Fibroblast of lung (primary cell): Measurements from ENCODE around the gene ASTN2. TPM values are rescaled to one million over a fixed set of nuclear protein-coding genes. Genes with fewer than 3 reads are reported as not detected.

ENCODE experiments used
- DNase-seq, 2 donors: peaks; one replicate each; pipeline versions ENCODE4 v3.0.0 to v3.0.0-alpha.2; 2010; ENCODE audit warnings: low read depth in 2 of 2
- H2AFZ ChIP-seq: 2 replicates; pipeline ENCODE4 v1.5.1; 2012; ENCODE audit warnings: low read length, control low read depth, inconsistent platforms
- H3K27ac ChIP-seq: 2 replicates; pipeline ENCODE4 v1.5.1; 2011; ENCODE audit warnings: low read length, control low read depth; ENCODE audit not compliant: insufficient read depth
- H3K27me3 ChIP-seq: 2 replicates; pipeline ENCODE4 v1.5.1; 2011; ENCODE audit warnings: mild to moderate bottlenecking, low read length; ENCODE audit not compliant: control insufficient read depth, insufficient read depth
- H3K36me3 ChIP-seq: 2 replicates; pipeline ENCODE4 v1.5.1; 2011; ENCODE audit warnings: low read length; ENCODE audit not compliant: control insufficient read depth, insufficient read depth
- H3K4me1 ChIP-seq: 2 replicates; pipeline ENCODE4 v1.5.1; 2011; ENCODE audit warnings: low read length; ENCODE audit not compliant: control insufficient read depth, insufficient read depth; ENCODE audit errors: extremely low read depth
- H3K4me2 ChIP-seq: 2 replicates; pipeline ENCODE4 v1.5.1; 2011; ENCODE audit warnings: low read length, control low read depth; ENCODE audit not compliant: insufficient read depth; ENCODE audit errors: extremely low read depth
- H3K4me3 ChIP-seq, 4 experiments: fragments of 200-600 bp in 1 of 4; sonication (generic) in 1 of 4; replicated peaks in 1 of 4; 2 replicates each; pipeline ENCODE4 v1.5.1; 2011 to 2016; ENCODE audit warnings: low read length in 4 of 4, low read depth in 3 of 4, mild to moderate bottlenecking in 3 of 4, control low read depth in 2 of 4, inconsistent platforms in 1 of 4, mixed read lengths in 1 of 4; ENCODE audit not compliant: insufficient read depth in 1 of 4; ENCODE audit errors: control extremely low read depth in 1 of 4
- H3K79me2 ChIP-seq: 2 replicates; pipeline ENCODE4 v1.5.1; 2012; ENCODE audit warnings: mild to moderate bottlenecking, low read length, inconsistent platforms; ENCODE audit not compliant: control insufficient read depth, insufficient read depth
- H3K9ac ChIP-seq: 2 replicates; pipeline ENCODE4 v1.5.1; 2011; ENCODE audit warnings: mild to moderate bottlenecking, low read length, control low read depth; ENCODE audit not compliant: insufficient read depth
- H3K9me3 ChIP-seq: 2 replicates; pipeline ENCODE4 v1.5.1; 2012; ENCODE audit warnings: low read depth, low read length; ENCODE audit not compliant: control insufficient read depth, insufficient read depth
- H4K20me1 ChIP-seq: 2 replicates; pipeline ENCODE4 v1.5.1; 2011; ENCODE audit warnings: low read length; ENCODE audit not compliant: control insufficient read depth, insufficient read depth; ENCODE audit errors: extremely low read depth
- EZH2 ChIP-seq: IDR thresholded peaks from 2 replicates; pipeline ENCODE4 v1.5.1; 2012; ENCODE audit warnings: low read length, control low read depth, mild to moderate bottlenecking; ENCODE audit errors: missing control alignments
- polyA plus RNA-seq, 2 donors: library from polyadenylated mRNA; depleted of rRNA in 1 of 2; stranded (reverse) in 1 of 2; unstranded in 1 of 2; fragments of >200 nt; gene quantifications; 2 replicates each; pipeline ENCODE4 v1.2.1, GENCODE V29; 2011 to 2012; ENCODE audit warnings: missing spikeins in 1 of 2
- total RNA-seq: library from RNA; depleted of rRNA; stranded (reverse); fragments of >200 nt; gene quantifications from 2 replicates; pipeline ENCODE4 v1.2.1, GENCODE V29; 2014
- TF ChIP-seq, protein P1 (sequence below), 2 donors: IDR thresholded peaks in 1 of 2; conservative IDR thresholded peaks in 1 of 2; 1 replicate in 1 of 2; 2 replicates in 1 of 2; pipeline ENCODE4 v1.5.1; 2011 to 2012; ENCODE audit warnings: low read length in 2 of 2, control low read depth in 1 of 2, inconsistent platforms in 1 of 2, low read depth in 1 of 2, mild to moderate bottlenecking in 1 of 2

The ASTN2 gene
- total and polyA plus RNA-seq, 2 donors (not counting 1 experiment from before 2014, with no cell fraction given): 2.2 to 19.2 TPM

DNA sequence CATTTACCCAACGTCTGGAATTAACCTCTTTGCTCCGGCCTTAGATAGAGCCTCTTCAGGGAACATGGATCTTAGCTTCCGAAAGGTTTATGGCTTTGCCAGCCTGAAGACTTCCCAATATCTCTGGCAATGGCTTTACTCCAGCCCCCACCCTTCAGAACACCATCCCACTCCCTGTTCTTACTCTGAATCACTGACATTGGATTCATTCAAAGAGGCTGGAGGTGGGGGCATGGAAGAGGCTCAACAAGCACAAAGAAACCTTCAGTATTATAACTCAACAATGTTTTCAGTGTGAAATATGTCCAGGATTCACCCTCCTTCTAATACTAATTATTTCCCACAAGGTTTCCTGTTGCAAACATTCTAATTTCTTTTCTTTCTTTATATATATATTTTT is 91.5 kb downstream of the ASTN2 start:
- H3K27me3 ChIP-seq: no peaks in the 10 kb centered on the region
- no peaks in the 10 kb centered on the region for H3K79me2 ChIP-seq
- H3K9ac ChIP-seq: no peak overlapping the region
- H3K4me3 ChIP-seq: no peak overlapping the region
- no peak for DNase-seq
- H3K27ac ChIP-seq: no peak overlapping the region
- H3K4me1 ChIP-seq: no peaks in the 10 kb centered on the region
- no peak overlapping the region for H2AFZ ChIP-seq
- TF ChIP-seq EZH2: no peak
- TF ChIP-seq, protein P1, sequence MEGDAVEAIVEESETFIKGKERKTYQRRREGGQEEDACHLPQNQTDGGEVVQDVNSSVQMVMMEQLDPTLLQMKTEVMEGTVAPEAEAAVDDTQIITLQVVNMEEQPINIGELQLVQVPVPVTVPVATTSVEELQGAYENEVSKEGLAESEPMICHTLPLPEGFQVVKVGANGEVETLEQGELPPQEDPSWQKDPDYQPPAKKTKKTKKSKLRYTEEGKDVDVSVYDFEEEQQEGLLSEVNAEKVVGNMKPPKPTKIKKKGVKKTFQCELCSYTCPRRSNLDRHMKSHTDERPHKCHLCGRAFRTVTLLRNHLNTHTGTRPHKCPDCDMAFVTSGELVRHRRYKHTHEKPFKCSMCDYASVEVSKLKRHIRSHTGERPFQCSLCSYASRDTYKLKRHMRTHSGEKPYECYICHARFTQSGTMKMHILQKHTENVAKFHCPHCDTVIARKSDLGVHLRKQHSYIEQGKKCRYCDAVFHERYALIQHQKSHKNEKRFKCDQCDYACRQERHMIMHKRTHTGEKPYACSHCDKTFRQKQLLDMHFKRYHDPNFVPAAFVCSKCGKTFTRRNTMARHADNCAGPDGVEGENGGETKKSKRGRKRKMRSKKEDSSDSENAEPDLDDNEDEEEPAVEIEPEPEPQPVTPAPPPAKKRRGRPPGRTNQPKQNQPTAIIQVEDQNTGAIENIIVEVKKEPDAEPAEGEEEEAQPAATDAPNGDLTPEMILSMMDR (conservative IDR thresholded peaks at IDR 0.05 in 1 of 2, IDR thresholded peaks at IDR 0.05 in 1 of 2; ENCODE audit: low read depth in 1 of 2, low read length in 2 of 2): no peak
- H3K36me3 ChIP-seq: no peaks in the 10 kb centered on the region
- no peaks in the 10 kb centered on the region for H3K9me3 ChIP-seq
- H4K20me1 ChIP-seq: no peaks in the 10 kb centered on the region
- H3K4me2 ChIP-seq: no peak overlapping the region

DNA sequence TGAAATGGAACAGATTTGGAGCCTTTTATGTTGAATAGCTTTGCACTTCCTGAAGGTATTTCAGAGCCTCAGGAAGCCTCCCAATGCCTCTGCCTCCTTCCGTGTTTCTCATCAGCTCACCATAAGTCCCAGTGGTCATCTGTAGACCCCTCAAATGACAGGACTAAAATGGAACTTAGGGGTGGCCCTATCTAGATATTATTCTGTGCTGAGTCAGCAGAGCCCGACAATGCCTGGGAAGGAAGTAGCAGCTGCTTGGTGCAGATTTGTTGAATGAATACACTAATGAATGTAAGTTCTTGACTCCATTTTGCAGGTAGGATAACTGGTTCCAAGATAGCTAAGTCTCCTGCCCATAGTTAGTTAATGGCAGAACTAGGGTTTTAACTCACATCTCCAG is 97.7 kb downstream of the ASTN2 start:
- TF ChIP-seq EZH2: no peak
- TF ChIP-seq, protein P1 (conservative IDR thresholded peaks at IDR 0.05 in 1 of 2, IDR thresholded peaks at IDR 0.05 in 1 of 2; ENCODE audit: low read depth in 1 of 2, low read length in 2 of 2): no peak
- Histone ChIP-seq H2AFZ (no peak overlapping the region), H3K4me3 (no peak overlapping the region), H4K20me1 (no peaks in the 10 kb centered on the region), H3K27ac (no peak overlapping the region), H3K36me3 (no peaks in the 10 kb centered on the region), H3K9me3 (no peaks in the 10 kb centered on the region), H3K4me2 (no peak overlapping the region), H3K27me3 (no peaks in the 10 kb centered on the region), H3K79me2 (no peaks in the 10 kb centered on the region), H3K4me1 (no peaks in the 10 kb centered on the region), H3K9ac (no peak overlapping the region)
- DNase-seq: no peak

DNA sequence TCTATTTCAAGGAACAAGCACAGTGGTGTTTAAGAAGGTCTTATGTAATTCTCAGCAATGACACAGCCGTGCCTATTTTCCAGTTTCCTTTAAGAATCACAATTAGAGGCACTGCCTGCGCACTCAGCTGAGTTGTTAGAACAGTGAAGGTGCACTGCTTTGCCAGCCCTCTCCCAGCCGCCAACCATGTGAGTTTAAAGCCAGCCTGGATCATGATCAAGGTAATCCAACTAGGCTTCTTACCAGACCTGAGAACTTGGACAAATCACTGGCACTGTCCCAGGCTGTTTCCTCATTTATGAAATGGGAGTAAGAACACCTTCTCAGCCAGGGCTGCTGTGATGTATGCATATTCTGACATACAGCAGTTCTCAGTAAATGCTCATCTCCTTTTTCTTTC is 99.6 kb downstream of the ASTN2 start:
- Histone ChIP-seq H2AFZ (no peak overlapping the region), H4K20me1 (no peaks in the 10 kb centered on the region)

More for the DNA sequence above, 99.6 kb downstream of the ASTN2 start:
- Histone ChIP-seq H3K4me2 (no peak overlapping the region), H3K27me3 (no peaks in the 10 kb centered on the region), H3K9ac (no peak overlapping the region), H3K36me3 (no peaks in the 10 kb centered on the region), H3K79me2 (no peaks in the 10 kb centered on the region), H3K27ac (no peak overlapping the region), H3K4me3 (no peak overlapping the region), H3K9me3 (no peaks in the 10 kb centered on the region), H3K4me1 (no peaks in the 10 kb centered on the region)
- DNase-seq: no peak
- TF ChIP-seq, protein P1 (conservative IDR thresholded peaks at IDR 0.05 in 1 of 2, IDR thresholded peaks at IDR 0.05 in 1 of 2; ENCODE audit: low read depth in 1 of 2, low read length in 2 of 2): no peak
- TF ChIP-seq EZH2: no peak
